Esophagus squamous epithelium (tissue), 4 donors: ENCODE measurements around the gene MTOR.

Source experiments
- CTCF ChIP-seq, 6 experiments: fragments of 450-650 bp in 4 of 6; fragments of 200-600 bp in 2 of 6; sonication (generic) in 2 of 6; IDR thresholded peaks; one replicate each; pipeline ENCODE4 v1.5.1; 2016 to 2019; ENCODE audit warnings: antibody characterized with exemption in 6 of 6, mild to moderate bottlenecking in 4 of 6, moderate library complexity in 4 of 6
- POLR2A ChIP-seq, 4 donors: fragments of 450-650 bp; IDR thresholded peaks; one replicate each; pipeline ENCODE4 v1.6.1; 2017; ENCODE audit warnings: antibody characterized with exemption in 4 of 4, mild to moderate bottlenecking in 4 of 4, moderate library complexity in 3 of 4

DNA sequence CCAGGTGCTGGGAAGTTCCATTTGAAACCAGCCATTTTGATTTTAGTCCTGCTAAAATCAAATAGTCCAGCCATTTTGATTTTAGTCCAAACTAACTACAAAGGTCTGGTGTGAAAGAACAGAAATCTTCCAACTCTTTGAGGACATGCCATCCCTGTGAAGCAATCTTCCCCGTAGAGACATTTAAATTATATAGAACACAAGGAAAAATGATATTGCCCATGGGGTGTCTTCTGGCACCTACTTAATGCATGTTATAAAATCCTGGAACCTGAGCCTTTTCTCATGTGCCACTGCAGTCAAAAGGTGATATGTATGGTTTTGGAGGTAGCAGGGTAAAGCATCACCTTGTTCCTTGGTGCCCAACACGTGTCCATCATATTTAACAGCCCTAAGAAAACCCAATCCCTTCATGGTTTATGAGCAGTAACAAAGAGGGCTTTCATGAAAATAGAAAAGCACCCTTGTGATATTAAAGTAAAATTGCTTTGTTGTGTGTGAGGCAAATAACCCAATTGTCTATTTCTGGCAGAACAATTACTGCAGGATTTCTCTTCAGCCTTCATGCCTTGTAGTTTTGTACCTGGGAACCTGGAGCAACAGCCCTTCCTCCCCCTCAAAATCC, 46.9 kb downstream of the MTOR start:
- TF ChIP-seq POLR2A (IDR thresholded peaks at IDR 0.05) (no peak), CTCF (IDR thresholded peaks at IDR 0.05) (no peak)
